NCI-H2196 (cell line): ENCODE data around the gene SHB.
"Not testable (repeated sequence)": the region's sequence is repeated elsewhere in the genome, so short reads cannot be mapped to it uniquely, and the experiment has no call there.

Experiments
- DNase-seq: peaks from one replicate; lab custom pipeline; 2025; ENCODE audit not compliant: unreplicated experiment; lab: John Stamatoyannopoulos, UW

SHB gene

DNA sequence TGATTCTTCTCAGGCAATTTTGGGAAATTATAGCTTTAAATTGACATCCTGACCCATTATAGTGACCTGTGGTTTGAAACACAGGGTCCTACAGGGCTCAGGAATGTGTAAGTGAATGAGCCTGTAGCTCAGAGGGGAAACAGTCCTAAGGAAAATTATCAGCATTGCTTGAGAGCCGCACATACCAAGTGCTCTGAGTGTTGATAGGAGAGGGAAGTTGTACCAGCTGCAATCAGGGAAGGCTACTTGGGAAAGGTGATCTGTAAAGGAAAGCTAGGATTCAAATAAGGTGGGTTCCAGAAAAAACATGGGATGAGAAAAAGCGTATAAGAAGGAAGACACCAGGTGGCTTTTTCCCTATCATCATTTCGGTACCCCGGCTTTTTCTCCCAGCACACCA lies 160.7 kb downstream of the SHB start:
- DNase-seq = no peak

DNA sequence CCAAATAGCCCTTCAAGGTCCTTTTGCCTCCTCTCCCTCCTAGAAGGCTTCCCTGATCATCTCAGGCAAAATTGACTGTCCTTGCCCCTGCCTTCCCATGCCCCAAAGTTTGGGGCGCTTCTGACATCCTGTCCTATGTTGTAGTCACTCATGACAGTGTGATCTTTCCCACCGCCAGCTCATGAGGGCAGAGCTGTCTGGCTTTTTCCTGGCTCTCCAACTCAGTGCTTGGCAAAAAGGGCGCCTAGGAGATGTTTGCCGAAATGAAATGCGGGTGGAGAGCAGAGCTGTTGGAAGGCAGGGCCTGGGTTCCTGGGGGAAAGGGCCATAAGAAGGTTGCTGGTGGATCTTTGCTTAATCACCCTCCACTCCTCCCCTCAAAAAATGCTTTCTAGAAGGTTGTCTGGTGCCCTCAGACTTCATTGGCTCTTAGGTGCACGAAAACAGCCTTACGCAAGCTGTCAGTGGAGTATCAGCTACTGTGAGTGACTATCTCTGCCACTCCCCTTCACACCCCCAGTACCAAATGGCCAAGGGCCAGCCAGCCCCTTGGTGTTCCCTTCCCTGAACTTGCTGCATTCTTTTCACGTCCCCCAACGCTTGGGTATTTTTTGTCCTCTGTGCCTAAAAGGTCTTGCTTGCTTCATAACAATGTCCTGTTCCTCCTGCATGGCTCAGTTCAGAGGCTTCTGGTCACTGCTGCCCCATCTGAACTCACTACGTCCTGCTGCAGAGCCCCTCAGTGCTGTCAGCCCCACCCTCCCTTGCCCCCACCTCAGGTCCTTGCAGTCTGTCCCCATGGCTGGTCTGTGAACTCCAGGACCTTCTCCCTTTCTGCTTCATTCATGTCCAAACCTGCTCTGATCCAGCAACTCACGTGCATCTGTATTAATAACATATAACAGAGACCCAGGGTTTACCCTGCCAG lies 162.5 kb downstream of the SHB start:
- no peak for DNase-seq

DNA sequence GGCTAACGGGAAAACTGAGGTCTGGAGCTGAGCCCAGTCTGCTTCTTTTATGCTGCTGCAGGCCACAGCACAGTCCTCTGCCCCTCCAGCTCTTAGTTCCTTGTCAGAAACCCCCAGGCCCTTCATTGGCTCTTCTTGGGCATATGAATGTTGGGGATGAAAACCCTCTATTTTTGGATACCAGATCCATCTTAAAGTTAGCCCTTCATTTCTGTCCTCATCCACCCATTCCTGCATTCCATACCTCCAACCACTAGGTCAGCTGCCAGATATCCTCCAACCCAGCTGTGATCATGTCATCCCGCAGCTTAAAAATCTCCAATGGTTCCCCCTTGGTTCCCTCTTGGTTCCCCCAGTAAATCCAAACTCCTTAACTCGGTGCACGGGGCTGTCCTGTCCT lies 163.3 kb downstream of the SHB start:
- no peak for DNase-seq

DNA sequence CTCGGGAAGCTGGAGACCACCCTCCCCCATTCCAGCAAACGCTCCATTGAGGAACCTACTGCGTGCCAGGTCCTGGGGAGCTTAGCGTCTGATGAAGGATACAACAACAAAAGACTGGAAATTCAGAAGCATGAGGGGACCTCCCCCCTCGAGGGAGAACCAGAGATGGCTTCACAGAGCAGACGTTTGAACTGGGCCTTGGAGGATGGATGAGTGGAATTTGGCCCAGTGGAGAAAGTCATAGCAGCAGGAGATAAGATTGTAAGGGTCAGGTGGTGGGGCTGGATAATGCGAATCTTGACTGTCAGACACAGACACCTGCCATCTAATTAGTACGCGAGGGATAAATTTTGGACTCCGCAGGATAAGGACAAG lies 163.9 kb downstream of the SHB start:
- no peak for DNase-seq

DNA sequence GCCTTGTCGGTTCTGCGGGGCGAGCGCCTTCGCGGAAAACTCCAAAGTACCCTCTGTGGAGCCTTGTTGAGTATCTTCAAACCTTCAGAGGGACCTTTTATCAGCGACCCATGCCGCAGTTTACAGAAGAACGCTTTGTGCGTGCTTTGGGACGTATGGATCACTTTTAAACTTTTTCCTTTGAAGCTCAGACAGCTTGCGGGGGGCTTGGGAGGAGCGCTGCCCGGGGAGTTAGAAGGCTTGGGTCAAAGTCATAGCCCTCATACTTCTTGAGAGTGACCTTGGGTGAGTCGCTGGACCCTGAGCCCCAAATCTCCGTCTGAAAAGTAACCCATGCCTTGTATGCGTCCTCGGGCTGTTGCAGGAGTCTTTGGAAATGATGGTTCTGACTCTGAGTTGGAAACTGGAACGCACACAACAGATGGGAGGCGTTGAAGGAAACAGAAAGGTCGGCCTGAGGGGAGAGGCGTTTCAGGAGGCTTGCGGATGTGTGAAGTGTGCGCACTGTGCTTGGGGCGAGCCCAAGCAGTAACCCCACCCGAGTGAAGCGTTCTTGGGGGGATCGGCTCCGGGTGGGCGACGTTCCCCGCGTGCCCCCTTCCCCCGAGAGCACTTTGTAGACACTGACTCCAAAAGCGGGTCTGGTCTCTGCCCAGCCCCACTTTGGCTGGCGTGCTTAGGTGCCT lies 164.4 kb downstream of the SHB start:
- no peak for DNase-seq

DNA sequence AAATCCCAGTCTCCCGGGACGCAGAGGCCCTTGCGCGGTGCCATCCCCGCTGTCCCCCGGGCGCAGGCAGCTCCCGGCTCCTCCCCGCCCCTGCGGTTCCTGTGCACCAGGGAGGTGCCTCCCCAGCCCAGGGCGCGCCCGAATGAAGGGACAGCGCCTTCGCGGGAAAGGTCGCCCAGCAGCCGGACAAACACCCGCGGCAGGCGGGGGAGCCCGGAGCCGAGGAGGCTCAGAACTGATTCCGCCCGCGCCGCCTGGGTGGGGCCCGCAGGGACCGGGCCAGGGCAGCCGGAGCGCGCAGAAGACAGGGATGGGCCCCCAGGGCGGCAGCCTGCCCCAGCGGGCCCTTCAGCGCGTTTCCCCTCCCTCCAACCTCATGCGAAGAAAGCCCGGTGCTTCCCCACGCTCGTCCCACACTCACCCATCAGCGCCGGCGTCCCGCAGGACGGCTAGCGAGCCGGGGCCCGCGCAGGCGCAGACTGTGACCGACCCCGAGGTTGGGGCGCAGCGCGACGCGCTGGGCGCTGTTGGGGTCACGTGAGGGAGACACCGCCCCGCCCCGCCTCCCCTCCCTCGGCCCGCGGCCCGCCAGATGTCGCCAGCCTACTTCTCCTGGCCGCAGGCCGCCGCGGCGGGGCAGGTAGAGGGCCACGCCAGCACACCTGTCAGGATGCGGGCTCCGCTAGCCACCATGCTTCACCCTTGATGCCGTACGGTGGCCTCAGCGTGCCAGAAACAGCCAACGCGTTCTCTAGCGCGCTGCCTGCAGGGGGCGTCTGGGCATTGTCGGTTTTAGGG lies 165.2 kb downstream of the SHB start, which contains the start of gene SLC25A51:
Gene SLC25A51 (minus strand): TSS at position 481 of the 798 bp plus-strand sequence. CDS start 15,577 bp downstream, outside the sequence.
- DNase-seq = peak; percentile 95

DNA sequence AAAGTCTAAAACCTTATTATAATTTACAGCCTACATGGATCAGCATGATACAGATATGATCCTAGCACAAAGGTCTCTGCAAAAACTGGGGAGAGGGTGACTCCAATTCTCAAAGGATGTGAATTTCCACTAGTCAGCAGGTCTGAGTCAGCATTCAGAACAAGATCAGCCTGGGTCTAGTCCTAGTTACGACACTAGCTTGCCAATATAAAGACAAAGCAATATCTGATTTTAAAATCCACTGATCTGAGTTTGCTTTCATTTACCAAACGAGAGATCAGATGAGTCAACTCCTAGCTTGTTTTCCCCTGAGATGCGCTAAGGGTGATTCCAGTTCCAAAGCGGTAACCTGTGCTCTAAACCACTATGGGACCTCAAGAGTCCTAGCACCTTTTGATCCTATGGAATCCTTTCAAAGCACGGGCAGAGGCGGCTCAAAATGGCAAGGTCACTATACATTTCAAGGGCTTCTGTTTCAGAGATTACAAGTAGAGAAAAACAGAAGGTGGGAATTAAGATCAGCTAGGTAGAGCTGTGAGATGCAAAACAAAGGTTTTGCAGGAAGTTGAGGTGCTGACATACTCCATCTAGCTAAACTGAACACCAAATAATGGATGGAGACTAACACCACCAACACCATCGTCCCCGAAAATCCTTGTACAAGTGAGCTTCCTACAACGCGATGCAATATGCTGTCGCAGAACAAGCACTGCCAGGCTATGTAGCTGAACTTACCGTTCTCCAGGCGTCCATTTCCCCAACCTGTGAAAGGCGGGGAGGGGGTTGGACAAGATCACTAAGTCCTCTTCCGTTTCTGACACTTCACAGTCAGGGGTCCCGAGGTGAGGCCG lies 166.0 kb downstream of the SHB start:
- DNase-seq = peak; percentile 30

DNA sequence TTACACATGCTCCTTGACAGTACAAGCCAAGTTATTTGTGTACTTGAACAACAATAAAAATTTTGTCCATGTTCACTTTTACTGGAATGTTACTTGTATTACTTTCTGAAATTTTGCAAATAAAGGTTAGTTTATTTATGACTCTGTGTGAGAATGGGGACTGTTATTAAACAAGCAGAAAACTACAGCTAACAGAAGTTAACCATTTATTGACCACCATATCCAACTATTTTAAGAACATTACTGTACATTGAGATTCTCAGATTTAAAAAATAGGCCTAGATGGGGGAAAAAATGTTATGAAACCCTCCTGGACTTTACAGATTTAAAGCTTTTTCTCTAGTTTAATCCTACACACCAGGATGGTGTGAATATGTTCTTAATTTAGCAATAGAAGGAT lies 166.9 kb downstream of the SHB start:
- no peak for DNase-seq

DNA sequence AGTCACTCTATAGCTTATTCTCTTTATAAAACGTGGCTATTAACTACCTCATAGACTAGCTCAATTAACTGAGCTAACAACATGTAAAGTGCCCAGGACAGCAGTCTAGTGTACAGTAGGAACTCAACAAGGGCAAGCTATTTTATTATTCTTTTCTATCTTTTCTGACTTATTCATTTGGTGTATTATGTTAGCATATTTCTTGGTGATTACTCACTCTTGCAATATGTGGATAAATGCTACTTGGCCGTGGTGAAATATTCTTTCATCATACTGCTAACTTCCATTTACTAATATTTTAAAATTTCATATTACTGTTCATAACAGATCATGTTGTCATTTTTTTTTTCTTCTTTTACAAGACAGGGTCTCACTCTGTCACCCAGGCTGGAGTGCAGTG lies 170.0 kb downstream of the SHB start:
- no peak for DNase-seq

DNA sequence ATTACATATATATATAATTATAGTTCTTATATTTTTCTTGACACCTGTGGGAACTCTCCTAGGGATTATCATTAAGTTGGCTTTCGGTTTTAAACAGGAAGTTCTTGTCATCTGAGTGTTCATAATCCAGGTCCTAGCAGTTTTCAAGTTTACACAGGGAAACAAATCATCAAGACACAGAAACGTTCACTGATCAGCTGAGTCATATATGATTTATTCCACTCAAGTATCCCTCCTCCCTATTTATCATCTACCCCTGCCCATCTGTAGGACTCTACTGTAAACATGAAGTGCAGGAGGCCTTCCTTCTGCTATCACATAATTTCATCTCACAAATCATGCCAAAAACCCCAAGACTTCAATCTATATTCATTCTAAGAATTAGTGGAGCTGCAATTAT lies 171.4 kb downstream of the SHB start:
- no peak for DNase-seq

DNA sequence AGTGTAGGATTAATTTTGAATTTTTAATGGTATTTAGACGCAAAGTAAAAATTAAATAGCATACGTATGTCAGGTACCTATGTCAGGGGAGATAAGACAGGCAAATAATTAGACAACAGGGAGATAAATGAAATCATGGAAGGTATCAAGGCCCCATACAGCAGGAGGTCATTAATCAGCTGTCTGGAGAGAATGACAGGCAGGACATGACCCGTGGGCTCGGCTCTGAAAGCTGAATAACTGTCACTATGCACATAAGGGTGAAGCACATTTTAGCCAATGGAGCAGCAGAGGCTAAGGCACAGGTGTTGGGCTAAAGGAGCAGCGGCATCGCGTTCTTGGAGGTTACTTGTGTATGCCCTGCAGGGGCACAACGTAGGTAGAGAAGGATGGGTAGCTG lies 177.0 kb downstream of the SHB start:
- no peak for DNase-seq

DNA sequence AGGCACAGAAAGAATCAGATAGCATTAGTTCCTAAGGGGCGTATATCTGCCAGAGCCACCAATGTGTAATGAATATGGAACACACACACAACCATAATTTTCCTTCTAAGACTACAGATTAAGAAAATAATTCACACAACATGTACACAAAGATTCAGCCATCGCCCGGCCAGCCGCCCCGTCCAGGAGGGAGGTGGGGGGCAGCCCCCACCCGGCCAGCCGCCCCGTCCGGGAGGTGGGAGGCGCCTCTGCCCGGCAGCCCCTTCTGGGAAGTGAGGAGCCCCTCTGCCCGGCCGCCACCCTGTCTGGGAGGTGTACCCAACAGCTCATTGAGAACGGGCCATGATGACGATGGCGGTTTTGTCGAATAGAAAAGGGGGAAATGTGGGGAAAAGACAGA lies 178.0 kb downstream of the SHB start:
- DNase-seq = not testable (repeated sequence)

DNA sequence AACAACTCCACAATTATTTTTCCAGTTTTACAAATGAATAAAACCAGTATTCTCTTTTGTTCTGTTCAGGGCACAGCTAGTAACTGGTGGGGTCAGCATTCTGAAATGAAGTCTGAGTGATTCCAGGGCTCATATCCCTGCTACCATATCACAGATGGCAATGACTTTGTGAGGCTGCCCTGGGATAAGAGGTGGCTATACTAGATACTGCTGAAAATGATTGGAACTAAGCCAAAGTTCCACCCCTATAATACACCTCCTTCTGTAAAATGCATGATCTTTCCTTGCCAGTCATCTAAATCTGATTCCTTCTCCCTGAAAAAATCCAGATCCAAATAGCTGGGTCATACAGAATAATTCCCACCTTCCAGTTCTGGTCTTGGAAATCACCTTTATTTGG lies 179.5 kb downstream of the SHB start:
- DNase-seq = no peak

DNA sequence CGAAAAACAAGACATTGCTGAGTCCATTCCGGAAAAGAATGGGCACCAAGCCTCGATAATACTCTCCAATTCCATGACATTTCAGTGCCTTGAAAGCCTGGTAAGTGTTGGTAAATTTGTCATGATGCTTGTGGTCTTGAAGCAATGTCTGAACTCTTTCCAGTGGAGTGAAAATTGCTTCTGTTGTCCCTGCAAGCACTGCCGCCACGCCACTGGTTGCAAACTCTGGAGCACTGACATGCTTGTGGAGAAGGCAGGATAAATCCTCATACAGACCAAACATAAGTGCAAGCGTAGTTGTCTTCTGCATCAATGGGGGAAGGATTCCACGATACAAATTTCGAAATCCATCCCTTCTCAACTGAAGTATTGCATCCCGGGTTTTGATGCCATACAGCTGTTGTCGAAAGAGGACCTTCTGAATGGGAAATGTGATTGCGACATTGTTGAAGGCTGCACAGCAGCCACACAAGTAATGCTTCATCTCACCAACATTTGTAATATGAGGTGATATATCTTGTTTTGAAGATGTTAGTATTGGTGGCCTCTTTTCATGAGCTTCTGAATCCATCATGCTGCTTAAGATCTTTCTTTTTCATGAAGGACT lies 180.9 kb downstream of the SHB start:
- DNase-seq = not testable (repeated sequence)

DNA sequence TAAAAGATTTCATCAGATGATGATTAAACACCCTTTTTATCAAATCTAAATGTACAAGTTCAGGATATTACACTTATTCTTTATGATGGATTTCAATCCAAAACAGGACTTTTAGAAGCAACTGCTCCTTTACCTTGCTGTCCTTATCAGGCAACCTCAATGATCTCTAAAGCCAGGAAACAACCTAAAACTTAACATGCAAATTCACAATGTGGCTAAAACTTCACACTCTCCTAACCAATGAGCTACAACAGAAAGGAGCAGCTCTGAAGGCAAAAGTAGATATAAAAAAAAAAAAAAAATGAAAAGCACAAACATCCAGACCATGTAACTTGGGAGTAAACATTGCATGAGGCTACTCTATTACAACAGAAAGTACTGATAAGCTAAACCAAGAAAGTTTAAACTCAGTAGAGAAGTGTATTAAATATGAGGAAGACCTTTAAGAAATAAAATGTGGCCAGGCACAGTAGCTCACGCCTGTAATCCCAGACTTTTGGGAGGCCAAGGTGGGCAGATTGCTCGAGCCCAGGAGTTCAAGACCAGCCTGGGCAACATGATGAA lies 188.0 kb downstream of the SHB start:
- no peak for DNase-seq

DNA sequence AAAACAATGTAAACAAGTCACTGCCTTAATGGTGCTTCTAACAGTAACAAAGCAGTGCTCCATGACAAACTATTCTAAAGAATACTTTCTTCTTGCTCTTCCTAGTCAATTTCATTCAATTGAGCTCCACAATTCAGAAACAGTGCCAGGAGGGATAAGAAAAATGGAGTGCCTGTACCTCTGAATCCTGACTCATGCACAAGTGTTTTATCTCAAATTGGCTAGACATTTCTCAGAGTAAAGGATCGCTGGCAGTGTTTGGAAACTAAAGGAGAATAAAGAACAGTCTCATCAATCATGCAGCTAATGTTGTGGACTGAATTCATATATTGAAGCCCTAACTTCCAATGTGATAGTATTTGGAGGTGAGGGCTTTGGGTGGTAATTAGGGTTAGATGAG lies 192.7 kb downstream of the SHB start:
- no peak for DNase-seq

DNA sequence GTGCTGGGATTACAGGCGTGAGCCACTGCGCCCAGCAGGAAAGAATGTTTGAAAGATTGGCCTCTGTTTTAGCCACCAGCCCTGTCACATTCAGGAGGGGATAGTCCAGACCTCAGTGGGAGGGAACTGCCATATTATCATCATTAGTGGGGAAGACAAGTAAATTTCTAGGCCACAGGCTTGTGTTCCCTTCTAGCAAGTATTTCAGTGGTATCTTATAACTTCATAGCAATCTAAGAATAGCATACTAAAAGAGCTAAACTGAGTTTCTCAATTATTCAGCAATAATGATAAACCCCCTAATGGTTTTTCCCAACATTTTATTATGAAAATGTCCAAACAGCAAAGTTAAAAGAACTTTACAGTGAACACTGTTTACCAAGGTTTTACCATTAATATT lies 195.1 kb downstream of the SHB start:
- DNase-seq = no peak

DNA sequence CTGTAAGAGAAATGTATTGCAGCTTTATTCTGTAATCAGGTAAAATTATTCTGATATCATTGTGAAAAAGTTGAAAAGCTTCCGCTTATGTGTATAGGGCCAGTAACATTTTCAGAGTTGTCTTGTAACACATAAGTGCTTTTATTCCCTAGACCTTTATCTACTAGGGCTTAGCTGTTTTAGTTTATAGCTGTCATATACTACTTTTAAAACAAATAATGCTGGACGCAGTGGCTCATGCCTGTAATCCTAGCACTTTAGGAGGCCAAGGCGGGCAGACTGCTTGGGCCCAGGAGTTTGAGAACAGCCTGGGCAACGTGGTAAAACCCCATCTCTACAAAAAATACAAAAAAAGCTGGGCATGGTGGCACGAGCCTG lies 198.2 kb downstream of the SHB start:
- no peak for DNase-seq

DNA sequence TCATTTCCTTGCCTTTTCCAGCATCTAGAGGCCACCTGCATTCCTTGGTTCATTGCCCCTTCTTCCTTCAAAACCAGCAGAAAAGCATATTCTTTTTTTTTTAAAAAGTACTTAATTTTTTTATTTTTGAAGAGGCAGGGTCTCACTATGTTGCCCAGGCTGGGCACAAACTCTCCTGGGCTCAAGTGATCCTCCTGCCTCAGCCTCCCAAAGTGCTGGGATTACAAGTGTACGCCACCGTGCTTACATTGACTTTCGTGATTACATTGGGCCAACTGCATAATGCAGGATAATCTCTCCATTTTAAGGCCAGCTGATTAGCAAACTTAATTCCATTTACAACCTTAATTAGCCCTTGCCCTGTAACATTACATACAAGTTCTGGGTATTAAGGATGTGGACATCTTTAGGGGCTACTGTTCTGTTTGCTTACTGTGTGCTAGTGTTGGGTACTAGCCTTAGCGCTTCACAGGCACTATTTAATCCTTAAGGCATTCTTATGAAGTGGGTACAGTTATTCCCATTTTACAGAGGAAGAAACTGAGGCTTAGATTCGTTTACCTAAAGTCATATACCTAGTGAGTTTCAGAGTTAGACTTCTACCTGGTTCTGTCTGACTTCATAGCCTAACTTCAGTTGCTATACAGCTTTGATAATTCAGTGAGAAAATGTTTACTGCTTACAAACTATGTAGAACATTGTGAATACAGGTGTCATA lies 198.8 kb downstream of the SHB start:
- no peak for DNase-seq
